SK-N-MC (cell line): ENCODE measurements around the gene OXSM.

Source experiments
- EZH2 ChIP-seq: fragments of 200-600 bp; sonication (generic); IDR thresholded peaks from one replicate; pipeline ENCODE4 v1.6.1; 2017; ENCODE audit warnings: antibody characterized with exemption
- FOXP2 ChIP-seq: optimal IDR thresholded peaks from 2 replicates; pipeline ENCODE3; 2011; ENCODE audit warnings: mild to moderate bottlenecking, moderate library complexity; ENCODE audit not compliant: insufficient read depth; ENCODE audit errors: extremely low read length, control extremely low read depth
- POLR2AphosphoS5 ChIP-seq: IDR thresholded peaks from 2 replicates; pipeline ENCODE4 v1.6.1; 2012; ENCODE audit warnings: mild to moderate bottlenecking, low read depth, low read length, borderline replicate concordance

GRCh38 chr3:25780618-25781017 is 9.3 kb upstream of the OXSM start:
- TF ChIP-seq EZH2: no peak
- TF ChIP-seq POLR2AphosphoS5: no peak
- no peak for TF ChIP-seq FOXP2
